NB4 (cell line): ENCODE data around the gene ATP1B4.

Source experiments
- CTCF ChIP-seq: IDR thresholded peaks from one replicate; pipeline ENCODE4 v1.5.1; 2012; ENCODE audit warnings: low read depth, low read length
- MAX ChIP-seq: IDR thresholded peaks from 2 replicates; pipeline ENCODE4 v1.6.1; 2011; ENCODE audit warnings: low read depth, low read length
- POLR2A ChIP-seq: IDR thresholded peaks from 2 replicates; pipeline ENCODE4 v1.6.1; 2011; ENCODE audit warnings: mild to moderate bottlenecking; ENCODE audit not compliant: insufficient read length; ENCODE audit errors: extremely low read depth

GRCh38 chrX:120315776-120316175 lies 46.1 kb upstream of the ATP1B4 start:
- TF ChIP-seq CTCF (no peak), POLR2A (no peak), MAX (no peak)
